ENCODE measurements around the gene ZNF263.

DNA sequence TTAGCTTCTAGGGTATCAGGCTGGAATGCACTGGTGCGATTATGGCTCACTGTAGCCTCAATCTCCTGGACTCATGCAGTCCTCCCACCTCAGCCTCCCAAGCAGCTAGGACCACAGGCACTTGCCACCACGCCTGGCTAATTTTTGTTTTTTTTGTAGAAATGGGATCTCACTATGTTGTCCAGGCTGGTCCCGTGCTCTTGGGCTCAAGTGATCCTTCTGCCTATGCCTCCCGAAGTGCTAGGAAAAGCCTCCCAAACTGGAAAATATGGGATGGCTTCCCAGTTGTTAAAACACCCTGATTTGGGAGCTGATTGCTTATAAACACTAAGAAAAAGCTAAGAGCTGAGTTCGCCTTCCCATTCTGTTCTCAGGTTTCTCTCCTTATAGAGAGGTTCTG, 6.6 kb upstream of the ZNF263 start:
- TF ChIP-seq, protein P1, sequence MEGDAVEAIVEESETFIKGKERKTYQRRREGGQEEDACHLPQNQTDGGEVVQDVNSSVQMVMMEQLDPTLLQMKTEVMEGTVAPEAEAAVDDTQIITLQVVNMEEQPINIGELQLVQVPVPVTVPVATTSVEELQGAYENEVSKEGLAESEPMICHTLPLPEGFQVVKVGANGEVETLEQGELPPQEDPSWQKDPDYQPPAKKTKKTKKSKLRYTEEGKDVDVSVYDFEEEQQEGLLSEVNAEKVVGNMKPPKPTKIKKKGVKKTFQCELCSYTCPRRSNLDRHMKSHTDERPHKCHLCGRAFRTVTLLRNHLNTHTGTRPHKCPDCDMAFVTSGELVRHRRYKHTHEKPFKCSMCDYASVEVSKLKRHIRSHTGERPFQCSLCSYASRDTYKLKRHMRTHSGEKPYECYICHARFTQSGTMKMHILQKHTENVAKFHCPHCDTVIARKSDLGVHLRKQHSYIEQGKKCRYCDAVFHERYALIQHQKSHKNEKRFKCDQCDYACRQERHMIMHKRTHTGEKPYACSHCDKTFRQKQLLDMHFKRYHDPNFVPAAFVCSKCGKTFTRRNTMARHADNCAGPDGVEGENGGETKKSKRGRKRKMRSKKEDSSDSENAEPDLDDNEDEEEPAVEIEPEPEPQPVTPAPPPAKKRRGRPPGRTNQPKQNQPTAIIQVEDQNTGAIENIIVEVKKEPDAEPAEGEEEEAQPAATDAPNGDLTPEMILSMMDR (IDR thresholded peaks at IDR 0.05) = no peak
- TF ChIP-seq POLR2A (IDR thresholded peaks at IDR 0.05) = no peak

All from right lobe of liver (tissue), 4 donors.